Astrocyte (in vitro differentiated cells and primary cell): ENCODE results near the gene VAC14. TPM values are rescaled to one million over a fixed set of nuclear protein-coding genes. Genes with fewer than 3 reads are reported as not detected.

Experiments used
- DNase-seq: peaks from one replicate; pipeline ENCODE4 v3.0.0-alpha.2; 2010; ENCODE audit warnings: low read depth
- FAIRE-seq: peaks from 2 replicates; lab custom pipeline; 2011; peaks lifted over from hg19 to GRCh38; lab: Jason Lieb, UNC
- H2AFZ ChIP-seq: 2 replicates; pipeline ENCODE4 v1.6.0; 2012; ENCODE audit warnings: low read depth, low read length, inconsistent platforms
- H3K27ac ChIP-seq: 2 replicates; pipeline ENCODE4 v1.5.1; 2011; ENCODE audit warnings: low read depth, low read length, inconsistent platforms
- H3K27me3 ChIP-seq: 2 replicates; pipeline ENCODE4 v1.6.0; 2011; ENCODE audit warnings: low read length, inconsistent platforms; ENCODE audit not compliant: insufficient read depth
- H3K36me3 ChIP-seq: 2 replicates; pipeline ENCODE4 v1.5.1; 2011; ENCODE audit warnings: low read length, inconsistent platforms; ENCODE audit not compliant: insufficient read depth
- H3K4me1 ChIP-seq: 2 replicates; pipeline ENCODE4 v1.5.1; 2011; ENCODE audit warnings: low read length, inconsistent platforms; ENCODE audit not compliant: insufficient read depth
- H3K4me2 ChIP-seq: 2 replicates; pipeline ENCODE4 v1.6.0; 2012; ENCODE audit warnings: low read length, inconsistent platforms
- H3K4me3 ChIP-seq: 2 replicates; pipeline ENCODE4 v1.5.1; 2011; ENCODE audit warnings: low read depth, mild to moderate bottlenecking, low read length, inconsistent platforms; ENCODE audit not compliant: insufficient read depth
- H3K79me2 ChIP-seq: 2 replicates; pipeline ENCODE4 v1.6.0; 2012; ENCODE audit warnings: mild to moderate bottlenecking, low read length, inconsistent platforms; ENCODE audit not compliant: insufficient read depth
- H3K9ac ChIP-seq: 2 replicates; pipeline ENCODE4 v1.6.0; 2012; ENCODE audit warnings: mild to moderate bottlenecking, low read length, inconsistent platforms
- H3K9me3 ChIP-seq: 2 replicates; pipeline ENCODE4 v1.5.1; 2012; ENCODE audit warnings: low read depth, mild to moderate bottlenecking, low read length, inconsistent platforms; ENCODE audit not compliant: insufficient read depth
- H4K20me1 ChIP-seq: 2 replicates; pipeline ENCODE4 v1.6.0; 2012; ENCODE audit warnings: low read length, inconsistent platforms; ENCODE audit not compliant: insufficient read depth
- H3K27ac Mint-ChIP-seq: one replicate; pipeline ENCODE4 v1.8.0; 2021; ENCODE audit warnings: mild to moderate bottlenecking, mixed read lengths; ENCODE audit not compliant: unreplicated experiment
- H3K27me3 Mint-ChIP-seq: one replicate; pipeline ENCODE4 v1.8.0; 2021; ENCODE audit warnings: low read depth, mixed read lengths; ENCODE audit not compliant: unreplicated experiment
- H3K36me3 Mint-ChIP-seq: one replicate; pipeline ENCODE4 v1.8.0; 2021; ENCODE audit warnings: low read depth, mixed read lengths; ENCODE audit not compliant: unreplicated experiment
- H3K4me1 Mint-ChIP-seq: one replicate; pipeline ENCODE4 v1.8.0; 2021; ENCODE audit warnings: low read depth, mixed read lengths; ENCODE audit not compliant: unreplicated experiment
- H3K4me3 Mint-ChIP-seq: one replicate; pipeline ENCODE4 v1.8.0; 2021; ENCODE audit warnings: mild to moderate bottlenecking, moderate library complexity, mixed read lengths; ENCODE audit not compliant: unreplicated experiment
- H3K9me3 Mint-ChIP-seq: one replicate; pipeline ENCODE4 v1.8.0; 2021; ENCODE audit warnings: mild to moderate bottlenecking, mixed read lengths; ENCODE audit not compliant: unreplicated experiment
- CTCF ChIP-seq: IDR thresholded peaks from 2 replicates; pipeline ENCODE4 v1.5.1; 2011; ENCODE audit warnings: low read depth, mild to moderate bottlenecking, inconsistent platforms, low read length, moderate library complexity; ENCODE audit not compliant: insufficient read depth
- EZH2 ChIP-seq: IDR thresholded peaks from 2 replicates; pipeline ENCODE4 v1.6.1; 2012; ENCODE audit warnings: mild to moderate bottlenecking, low read length, inconsistent platforms; ENCODE audit not compliant: insufficient read depth
- total RNA-seq: library from RNA; stranded (reverse); gene quantifications from 2 replicates; pipeline ENCODE4 v1.2.1, GENCODE V29; 2021

VAC14 gene
- total RNA-seq, 1 donor from 2014 or later, result 27.8 TPM

- FAIRE-seq, result no peak
- H2AFZ ChIP-seq, result no peak overlapping the region
These were observed 75.7 kb downstream of the VAC14 start for GRCh38 chr16:70725024-70725911.

GRCh38 chr16:70724146-70725023 is 76.6 kb downstream of the VAC14 start:
- no peaks in the 10 kb centered on the region for H4K20me1 ChIP-seq
- no peaks in the 10 kb centered on the region for H3K36me3 ChIP-seq
- peaks cover 5% of the 10 kb centered on the region for H3K4me1 Mint-ChIP-seq
- no peak overlapping the region for H3K27ac Mint-ChIP-seq
- H3K4me1 ChIP-seq, result no peaks in the 10 kb centered on the region
- no peaks in the 10 kb centered on the region for H3K9me3 ChIP-seq
- FAIRE-seq, result no peak
- H2AFZ ChIP-seq, result no peak overlapping the region
- TF ChIP-seq EZH2 (no peak), CTCF (no peak)
- H3K27ac ChIP-seq, result no peak overlapping the region
- no peak overlapping the region for H3K4me3 Mint-ChIP-seq
- H3K9me3 Mint-ChIP-seq, result peaks cover 2% of the 10 kb centered on the region
- no peak overlapping the region for H3K4me2 ChIP-seq
- peaks cover 28% of the 10 kb centered on the region for H3K36me3 Mint-ChIP-seq
- no peak overlapping the region for H3K4me3 ChIP-seq
- H3K27me3 ChIP-seq, result no peaks in the 10 kb centered on the region
- DNase-seq, result no peak
- no peaks in the 10 kb centered on the region for H3K79me2 ChIP-seq
- no peaks in the 10 kb centered on the region for H3K27me3 Mint-ChIP-seq
- H3K9ac ChIP-seq, result no peak overlapping the region

More at GRCh38 chr16:70725024-70725911, 75.7 kb downstream of the VAC14 start:
- no peak overlapping the region for H3K27ac Mint-ChIP-seq
- Histone ChIP-seq H3K4me2 (no peak overlapping the region), H3K27me3 (no peaks in the 10 kb centered on the region), H3K36me3 (no peaks in the 10 kb centered on the region), H3K4me1 (no peaks in the 10 kb centered on the region), H3K79me2 (no peaks in the 10 kb centered on the region), H3K27ac (no peak overlapping the region), H4K20me1 (no peaks in the 10 kb centered on the region), H3K9me3 (no peaks in the 10 kb centered on the region), H3K9ac (no peak overlapping the region), H3K4me3 (no peak overlapping the region)
- H3K4me1 Mint-ChIP-seq, result peaks cover 5% of the 10 kb centered on the region
- peaks cover 32% of the 10 kb centered on the region for H3K36me3 Mint-ChIP-seq
- TF ChIP-seq CTCF (no peak), EZH2 (no peak)
- no peak overlapping the region for H3K4me3 Mint-ChIP-seq
- H3K27me3 Mint-ChIP-seq, result no peaks in the 10 kb centered on the region
- no peaks in the 10 kb centered on the region for H3K9me3 Mint-ChIP-seq
- DNase-seq, result no peak
